ENCODE results near the gene RUNX2.

- TF ChIP-seq CTCF (IDR thresholded peaks at IDR 0.05): no peak
- no peak for TF ChIP-seq POLR2A (IDR thresholded peaks at IDR 0.05)
- TF ChIP-seq POLR2AphosphoS5 (IDR thresholded peaks at IDR 0.05): no peak
These were observed 36.9 kb downstream of the RUNX2 start for GRCh38 chr6:45365036-45365435.

Measured in breast epithelium (tissue), 3 donors.